HEK293 (cell line): ENCODE measurements around the gene LAMA5.

Experiments used
- BCL11A ChIP-seq: fragments of 450-650 bp; formaldehyde crosslinking; IDR thresholded peaks from 2 replicates; pipeline ENCODE4 v1.5.1; 2016; ENCODE audit warnings: low read depth, missing biosample characterization, missing genetic modification characterization
- ZNF510 ChIP-seq: fragments of 450-650 bp; formaldehyde crosslinking; IDR thresholded peaks from 2 replicates; pipeline ENCODE4 v1.5.1; 2018; ENCODE audit warnings: mild to moderate bottlenecking, missing genetic modification characterization, missing biosample characterization; ENCODE audit not compliant: insufficient replicate concordance
- TF ChIP-seq, protein P1 (sequence below): fragments of 450-650 bp; formaldehyde crosslinking; IDR thresholded peaks from 2 replicates; pipeline ENCODE4 v1.5.1; 2016; ENCODE audit warnings: missing biosample characterization, missing genetic modification characterization
- TF ChIP-seq, protein P2 (sequence below): fragments of 450-650 bp; formaldehyde crosslinking; IDR thresholded peaks from 2 replicates; pipeline ENCODE4 v1.5.1; 2016; ENCODE audit warnings: missing biosample characterization, missing genetic modification characterization

DNA sequence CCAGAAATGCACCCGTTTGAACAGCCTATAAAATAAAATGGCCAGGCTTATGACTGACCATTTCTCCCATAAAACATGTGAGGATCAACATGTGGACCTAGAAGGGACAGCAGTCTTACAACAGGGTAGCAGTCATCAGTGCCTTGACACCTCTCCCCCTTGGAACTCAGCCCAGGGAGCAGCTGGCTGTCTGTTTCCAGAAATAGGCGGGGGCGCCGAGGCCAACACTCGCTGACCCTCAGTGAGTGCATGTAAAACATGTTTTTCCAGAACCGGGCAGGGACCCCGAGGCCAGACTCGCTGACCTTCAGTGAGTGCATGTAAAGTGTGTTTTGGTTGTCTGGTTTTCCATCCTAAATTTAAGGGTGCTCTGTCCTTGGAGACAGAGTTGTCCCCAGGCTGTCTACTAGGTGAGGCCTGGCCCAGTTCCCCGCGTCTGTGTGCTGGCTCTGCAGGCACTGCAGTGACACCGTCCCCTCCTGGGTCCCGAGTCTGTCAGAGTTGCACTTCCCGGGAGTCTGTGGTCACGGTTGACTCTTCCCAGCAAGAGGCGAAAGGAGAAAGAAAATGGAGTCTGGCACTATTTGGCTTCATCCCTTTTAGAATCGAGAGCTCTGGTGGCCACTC is 84.1 kb downstream of the LAMA5 start:
- TF ChIP-seq BCL11A (tag by site-specific recombination) (no peak), ZNF510 (tag by site-specific recombination) (no peak)
- TF ChIP-seq, protein P1, sequence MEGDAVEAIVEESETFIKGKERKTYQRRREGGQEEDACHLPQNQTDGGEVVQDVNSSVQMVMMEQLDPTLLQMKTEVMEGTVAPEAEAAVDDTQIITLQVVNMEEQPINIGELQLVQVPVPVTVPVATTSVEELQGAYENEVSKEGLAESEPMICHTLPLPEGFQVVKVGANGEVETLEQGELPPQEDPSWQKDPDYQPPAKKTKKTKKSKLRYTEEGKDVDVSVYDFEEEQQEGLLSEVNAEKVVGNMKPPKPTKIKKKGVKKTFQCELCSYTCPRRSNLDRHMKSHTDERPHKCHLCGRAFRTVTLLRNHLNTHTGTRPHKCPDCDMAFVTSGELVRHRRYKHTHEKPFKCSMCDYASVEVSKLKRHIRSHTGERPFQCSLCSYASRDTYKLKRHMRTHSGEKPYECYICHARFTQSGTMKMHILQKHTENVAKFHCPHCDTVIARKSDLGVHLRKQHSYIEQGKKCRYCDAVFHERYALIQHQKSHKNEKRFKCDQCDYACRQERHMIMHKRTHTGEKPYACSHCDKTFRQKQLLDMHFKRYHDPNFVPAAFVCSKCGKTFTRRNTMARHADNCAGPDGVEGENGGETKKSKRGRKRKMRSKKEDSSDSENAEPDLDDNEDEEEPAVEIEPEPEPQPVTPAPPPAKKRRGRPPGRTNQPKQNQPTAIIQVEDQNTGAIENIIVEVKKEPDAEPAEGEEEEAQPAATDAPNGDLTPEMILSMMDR (tag by site-specific recombination): no peak
- TF ChIP-seq, protein P2, sequence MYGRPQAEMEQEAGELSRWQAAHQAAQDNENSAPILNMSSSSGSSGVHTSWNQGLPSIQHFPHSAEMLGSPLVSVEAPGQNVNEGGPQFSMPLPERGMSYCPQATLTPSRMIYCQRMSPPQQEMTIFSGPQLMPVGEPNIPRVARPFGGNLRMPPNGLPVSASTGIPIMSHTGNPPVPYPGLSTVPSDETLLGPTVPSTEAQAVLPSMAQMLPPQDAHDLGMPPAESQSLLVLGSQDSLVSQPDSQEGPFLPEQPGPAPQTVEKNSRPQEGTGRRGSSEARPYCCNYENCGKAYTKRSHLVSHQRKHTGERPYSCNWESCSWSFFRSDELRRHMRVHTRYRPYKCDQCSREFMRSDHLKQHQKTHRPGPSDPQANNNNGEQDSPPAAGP: no peak
